ENCODE data around the gene NTRK1.

GRCh38 chr1:156874572-156875340 lies 14.1 kb downstream of the NTRK1 start:
- TF ChIP-seq EP300 (IDR thresholded peaks at IDR 0.05) (no peak), POLR2AphosphoS5 (IDR thresholded peaks at IDR 0.05) (no peak), POLR2A (IDR thresholded peaks at IDR 0.05) (no peak)
- TF ChIP-seq, protein P1, sequence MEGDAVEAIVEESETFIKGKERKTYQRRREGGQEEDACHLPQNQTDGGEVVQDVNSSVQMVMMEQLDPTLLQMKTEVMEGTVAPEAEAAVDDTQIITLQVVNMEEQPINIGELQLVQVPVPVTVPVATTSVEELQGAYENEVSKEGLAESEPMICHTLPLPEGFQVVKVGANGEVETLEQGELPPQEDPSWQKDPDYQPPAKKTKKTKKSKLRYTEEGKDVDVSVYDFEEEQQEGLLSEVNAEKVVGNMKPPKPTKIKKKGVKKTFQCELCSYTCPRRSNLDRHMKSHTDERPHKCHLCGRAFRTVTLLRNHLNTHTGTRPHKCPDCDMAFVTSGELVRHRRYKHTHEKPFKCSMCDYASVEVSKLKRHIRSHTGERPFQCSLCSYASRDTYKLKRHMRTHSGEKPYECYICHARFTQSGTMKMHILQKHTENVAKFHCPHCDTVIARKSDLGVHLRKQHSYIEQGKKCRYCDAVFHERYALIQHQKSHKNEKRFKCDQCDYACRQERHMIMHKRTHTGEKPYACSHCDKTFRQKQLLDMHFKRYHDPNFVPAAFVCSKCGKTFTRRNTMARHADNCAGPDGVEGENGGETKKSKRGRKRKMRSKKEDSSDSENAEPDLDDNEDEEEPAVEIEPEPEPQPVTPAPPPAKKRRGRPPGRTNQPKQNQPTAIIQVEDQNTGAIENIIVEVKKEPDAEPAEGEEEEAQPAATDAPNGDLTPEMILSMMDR (IDR thresholded peaks at IDR 0.05) = no peak

Measured in stomach (tissue), 4 donors.